GM18861 (cell line): Measurements from ENCODE around the gene KRTAP3-3.
"Not testable (repeated sequence)": the region's sequence is repeated elsewhere in the genome, so short reads cannot be mapped to it uniquely, and the experiment has no call there.

ENCODE experiments used
- ATAC-seq: cut with Tn5 transposase; IDR thresholded peaks from one replicate; pipeline ENCODE4 v1.9.1; 2021; ENCODE audit not compliant: unreplicated experiment

Gene KRTAP3-3

DNA sequence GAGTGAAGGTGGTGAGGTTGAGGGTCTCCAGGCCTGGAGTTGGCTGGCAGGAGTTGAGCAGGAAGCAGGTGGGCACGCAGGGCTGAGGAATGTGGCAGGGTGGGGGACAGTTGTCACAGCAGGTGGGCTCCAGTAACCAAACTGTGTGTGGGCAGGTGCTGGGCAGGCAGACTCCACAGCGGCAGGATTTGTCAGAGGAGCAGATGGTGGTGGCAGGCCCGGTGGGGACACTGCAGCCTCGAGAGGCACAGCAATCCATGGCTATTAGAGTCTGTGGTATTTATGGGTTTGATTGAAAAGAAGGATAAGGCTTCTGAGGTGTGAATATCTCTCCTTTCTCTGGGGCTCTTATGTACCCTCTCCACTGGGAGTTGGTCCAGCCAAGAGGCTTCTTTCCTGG, at the start of gene KRTAP3-3:
Gene KRTAP3-3, minus strand, starts transcription at position 326 of the 400 bp plus-strand sequence. Its CDS starts 67 bp downstream, at position 259.
- no peak for ATAC-seq

DNA sequence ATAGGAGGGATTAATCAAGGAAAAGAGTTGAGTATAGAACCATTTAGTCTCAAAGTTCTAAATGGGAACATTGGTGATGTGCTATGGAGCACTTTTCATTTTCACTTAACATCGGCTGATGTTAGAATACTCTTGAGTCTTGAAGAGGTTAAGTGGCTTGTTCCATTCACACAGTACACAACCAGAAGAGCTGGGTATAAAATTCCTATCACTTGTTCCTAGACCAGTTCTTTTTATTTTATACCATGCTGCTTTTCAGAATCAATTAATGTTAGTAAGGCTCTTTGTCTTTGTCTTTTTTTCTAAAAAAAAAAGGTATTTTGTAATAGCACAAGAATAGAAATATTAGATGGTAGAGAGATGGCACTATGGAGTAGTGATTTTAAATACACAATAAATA, 49.0 kb upstream of the KRTAP3-3 start:
- ATAC-seq = no peak

DNA sequence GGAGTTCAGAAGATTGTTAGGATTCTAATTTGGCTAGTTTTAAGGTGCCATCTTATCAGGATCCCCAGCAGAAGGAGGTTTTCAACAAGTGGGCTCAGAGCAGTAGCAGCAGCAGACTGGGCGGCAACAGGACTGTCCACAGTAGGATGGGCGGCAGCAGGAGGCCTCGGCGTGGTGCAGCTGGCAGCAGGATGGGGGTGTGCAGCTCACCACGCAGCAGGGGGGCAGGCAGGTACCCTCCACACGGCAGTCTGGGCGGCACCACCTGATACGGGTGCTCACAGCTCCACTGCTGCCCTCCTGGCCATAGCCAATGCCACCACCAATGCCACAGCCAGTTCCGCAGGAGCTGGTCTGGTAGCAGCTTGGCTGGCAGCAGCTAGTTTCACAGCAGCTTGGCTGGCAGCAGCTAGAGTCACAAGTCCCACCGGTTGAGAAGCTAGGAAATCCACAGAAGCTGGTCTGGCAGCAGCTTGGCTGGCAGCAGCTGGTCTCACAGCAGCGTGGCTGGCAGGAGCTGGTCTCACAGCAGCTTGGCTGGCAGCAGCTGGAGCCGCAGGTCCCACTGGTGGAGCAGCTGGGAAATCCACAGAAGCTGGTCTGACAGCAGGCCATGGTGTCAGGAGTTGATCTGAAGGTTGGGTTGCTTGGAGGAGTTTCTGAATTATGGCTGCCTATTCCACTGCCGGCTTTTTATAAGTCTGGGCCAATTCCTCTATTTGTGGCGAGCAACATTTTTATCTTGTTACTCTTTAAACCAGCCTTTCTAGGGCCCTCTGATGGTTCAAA, 47.0 kb upstream of the KRTAP3-3 start, which contains the start of gene KRTAP1-1:
Gene KRTAP1-1, minus strand, starts transcription at position 668 of the 789 bp plus-strand sequence. Its CDS starts 53 bp downstream, at position 615.
- ATAC-seq = not testable (repeated sequence)

- no peak for ATAC-seq
Observed at GRCh38 chr17:41037853-41038350, 43.9 kb upstream of the KRTAP3-3 start.

DNA sequence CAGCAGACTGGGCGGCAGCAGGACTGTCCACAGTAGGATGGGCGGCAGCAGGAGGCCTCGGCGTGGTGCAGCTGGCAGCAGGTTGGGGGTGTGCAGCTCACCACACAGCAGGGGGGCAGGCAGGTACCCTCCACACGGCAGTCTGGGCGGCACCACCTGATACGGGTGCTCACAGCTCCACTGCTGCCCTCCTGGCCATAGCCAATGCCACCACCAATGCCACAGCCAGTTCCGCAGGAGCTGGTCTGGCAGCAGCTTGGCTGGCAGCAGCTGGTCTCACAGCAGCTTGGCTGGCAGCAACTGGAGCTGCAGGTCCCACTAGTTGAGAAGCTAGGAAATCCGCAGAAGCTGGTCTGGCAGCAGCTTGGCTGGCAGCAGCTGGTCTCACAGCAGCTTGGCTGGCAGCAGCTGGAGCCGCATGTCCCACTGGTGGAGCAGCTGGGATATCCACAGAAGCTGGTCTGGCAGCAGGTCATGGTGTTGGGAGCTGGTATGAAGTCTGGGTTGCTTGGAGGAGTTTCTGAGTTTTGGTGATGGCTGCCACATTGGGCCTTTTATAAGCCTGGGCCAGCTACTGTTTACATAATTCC, 40.5 kb upstream of the KRTAP3-3 start, which contains the start of gene KRTAP1-3:
Gene KRTAP1-3, minus strand, starts transcription at position 529 of the 590 bp plus-strand sequence. Its CDS starts 53 bp downstream, at position 476.
- not testable (repeated sequence) for ATAC-seq

DNA sequence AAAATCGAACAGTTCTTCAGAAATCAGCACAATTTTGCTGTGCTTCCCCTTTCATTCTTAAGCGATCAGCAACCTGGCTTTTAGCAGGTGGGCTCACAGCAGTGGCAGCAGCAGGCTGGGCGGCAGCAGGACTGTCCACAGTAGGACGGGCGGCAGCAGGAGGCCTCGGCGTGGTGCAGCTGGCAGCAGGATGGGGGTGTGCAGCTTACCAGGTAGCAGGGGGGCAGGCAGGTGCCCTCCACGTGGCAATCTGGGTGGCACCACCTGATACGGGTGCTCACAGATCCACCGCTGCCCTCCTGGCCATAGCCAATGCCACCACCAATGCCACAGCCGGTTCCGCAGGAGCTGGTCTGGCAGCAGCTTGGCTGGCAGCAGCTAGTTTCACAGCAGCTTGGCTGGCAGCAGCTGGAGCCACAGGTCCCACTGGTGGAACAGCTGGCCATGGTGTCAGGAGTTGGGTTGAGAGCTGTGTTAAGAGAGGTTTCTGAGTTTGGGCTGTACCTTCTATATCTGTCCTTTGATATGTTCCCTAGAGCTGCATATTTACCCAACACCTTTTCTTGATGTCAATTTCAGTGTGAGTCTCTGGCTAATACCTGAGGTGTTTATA, 35.8 kb upstream of the KRTAP3-3 start, which contains the start of gene KRTAP1-4:
Gene KRTAP1-4, minus strand, starts transcription at position 563 of the 613 bp plus-strand sequence. Its CDS starts 117 bp downstream, at position 446.
- ATAC-seq = no peak

DNA sequence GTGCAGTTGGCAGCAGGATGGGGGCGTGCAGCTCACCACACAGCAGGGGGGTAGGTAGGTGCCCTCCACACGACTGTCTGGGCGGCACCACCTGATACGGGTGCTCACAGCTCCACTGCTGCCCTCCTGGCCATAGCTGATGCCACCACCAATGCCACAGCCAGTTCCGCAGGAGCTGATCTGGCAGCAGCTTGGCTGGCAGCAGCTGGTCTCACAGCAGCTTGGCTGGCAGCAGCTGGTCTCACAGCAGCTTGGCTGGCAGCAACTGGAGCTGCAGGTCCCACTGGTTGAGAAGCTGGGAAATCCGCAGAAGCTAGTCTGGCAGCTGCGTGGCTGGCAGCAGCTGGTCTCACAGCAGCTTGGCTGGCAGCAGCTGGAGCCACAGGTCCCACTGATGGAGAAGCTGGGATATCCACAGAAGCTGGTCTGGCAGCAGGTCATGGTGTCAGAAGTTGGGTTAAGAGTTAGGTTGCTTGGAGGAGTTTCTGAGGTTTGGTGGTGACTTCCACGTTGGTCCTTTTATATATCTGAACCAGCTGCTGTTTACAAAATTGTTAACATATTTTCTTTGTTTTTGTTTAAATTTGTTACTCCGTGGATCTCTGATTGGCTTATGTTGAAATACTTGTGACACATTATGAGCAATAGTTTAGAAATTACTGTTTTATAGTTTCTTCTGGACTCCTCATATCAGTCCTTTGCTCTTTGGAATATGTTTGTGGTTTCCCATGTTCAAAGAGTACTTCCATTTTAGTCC, 32.9 kb upstream of the KRTAP3-3 start, which contains the start of gene KRTAP1-5:
Gene KRTAP1-5, minus strand, starts transcription at position 494 of the 757 bp plus-strand sequence. Its CDS starts 53 bp downstream, at position 441.
- ATAC-seq = no peak

- ATAC-seq = no peak
Observed at GRCh38 chr17:41024697-41025096, 30.7 kb upstream of the KRTAP3-3 start.

GRCh38 chr17:41020336-41020735, 26.4 kb upstream of the KRTAP3-3 start:
- no peak for ATAC-seq

- no peak for ATAC-seq
Observed at GRCh38 chr17:41019415-41019814, 25.5 kb upstream of the KRTAP3-3 start.

GRCh38 chr17:41018541-41018940, 24.6 kb upstream of the KRTAP3-3 start:
- no peak for ATAC-seq

GRCh38 chr17:41016578-41017215, 22.7 kb upstream of the KRTAP3-3 start:
- no peak for ATAC-seq

DNA sequence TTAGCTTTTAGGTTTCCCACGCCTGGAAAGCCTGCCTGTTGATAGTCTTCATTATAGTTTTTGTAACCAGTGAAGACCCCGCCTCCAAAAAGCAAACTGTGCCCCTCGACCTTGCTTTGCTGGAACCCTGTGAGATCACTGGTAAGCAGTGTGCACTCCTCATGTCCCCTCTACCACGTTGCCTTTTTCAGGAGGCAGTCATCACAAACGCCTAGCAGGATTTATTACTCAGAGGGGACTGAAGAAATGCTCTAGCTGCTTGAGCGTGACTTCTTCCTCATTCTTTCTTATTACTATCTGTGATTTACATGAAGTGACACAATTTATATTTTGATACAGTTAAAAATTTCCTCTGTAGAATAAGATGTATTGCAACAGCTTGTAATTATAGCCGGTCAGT, 21.5 kb upstream of the KRTAP3-3 start:
- ATAC-seq = no peak

- ATAC-seq = no peak
Observed at GRCh38 chr17:41013606-41014005, 19.6 kb upstream of the KRTAP3-3 start.

DNA sequence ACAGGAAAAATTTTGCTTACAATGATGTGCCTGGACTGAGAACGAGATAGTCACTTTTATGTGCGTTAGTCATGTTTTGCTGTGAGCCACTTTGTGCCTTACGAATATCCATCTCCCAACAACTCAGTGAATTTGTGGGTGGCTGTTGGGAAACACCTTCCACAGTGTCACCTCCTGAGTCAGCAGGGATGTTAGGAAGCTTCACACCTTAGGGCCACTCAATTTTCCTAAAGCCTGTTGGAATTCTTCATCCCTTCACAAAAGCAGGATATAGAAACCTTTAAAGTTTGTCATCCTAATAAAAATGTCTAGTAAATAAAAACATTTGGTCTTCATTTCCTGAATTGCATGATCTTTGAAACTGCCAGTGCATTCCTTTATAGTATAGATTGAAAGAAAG, 19.2 kb upstream of the KRTAP3-3 start:
- no peak for ATAC-seq

- ATAC-seq = no peak
Observed at GRCh38 chr17:41012326-41013120, 18.6 kb upstream of the KRTAP3-3 start.

- no peak for ATAC-seq
Observed at GRCh38 chr17:41010441-41010840, 16.5 kb upstream of the KRTAP3-3 start.

- ATAC-seq = no peak
Observed at GRCh38 chr17:41009936-41010335, 16.0 kb upstream of the KRTAP3-3 start.

DNA sequence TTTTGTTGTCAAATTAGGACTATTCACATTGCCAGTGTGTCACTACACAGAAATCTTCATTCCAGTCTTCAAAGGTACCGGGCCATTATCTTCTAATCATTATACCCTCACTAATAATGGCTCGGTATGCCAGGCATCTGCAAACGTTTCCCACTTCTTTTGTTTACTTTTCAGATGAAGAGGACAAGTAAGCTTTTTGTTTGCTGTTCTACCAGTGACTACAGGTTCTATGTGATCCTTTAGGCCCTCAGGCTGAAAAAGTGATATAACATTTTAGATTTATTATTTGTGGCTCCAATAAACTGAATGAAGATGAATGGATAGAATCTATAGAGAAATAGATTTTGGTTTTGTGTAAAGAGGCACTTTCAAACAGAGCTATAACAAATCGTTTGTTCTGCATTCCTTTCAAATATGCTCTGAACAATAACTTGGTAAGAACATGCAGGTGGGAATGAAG, 15.4 kb upstream of the KRTAP3-3 start:
- ATAC-seq = no peak
